ENCODE measurements around the gene TLR10. TPM values are rescaled to one million over a fixed set of nuclear protein-coding genes. Genes with fewer than 3 reads are reported as not detected.

The TLR10 gene
- total RNA-seq, 1 experiment from 2014 or later = 0.30 TPM

GRCh38 chr4:38735870-38736269, 46.9 kb downstream of the TLR10 start:
- BruUV-seq (replicated peaks) = no TSS peak
- Histone ChIP-seq H3K9me2 (ENCODE audit: insufficient read depth) (no peaks in the 10 kb centered on the region), H3K9ac (ENCODE audit: low read length) (no peak overlapping the region), H3K4me3 (replicated peaks in 1 of 2; ENCODE audit: low read depth in 1 of 2, low read length in 2 of 2) (no peak overlapping the region), H3K9me3 (ENCODE audit: control insufficient read depth in 1 of 2, insufficient read depth in 1 of 2, low read depth in 1 of 2, low read length in 2 of 2) (no peaks in the 10 kb centered on the region; a peak in 1 of 4 replicates), H3K27ac (ENCODE audit: low read depth, low read length) (no peak overlapping the region), H3K79me2 (ENCODE audit: insufficient read depth, low read length) (no peaks in the 10 kb centered on the region), H3K36me3 (ENCODE audit: control insufficient read depth in 1 of 2, insufficient read depth in 2 of 2, low read length in 2 of 2) (no peaks in the 10 kb centered on the region), H3K4me2 (ENCODE audit: low read length) (no peak overlapping the region), H4K20me1 (ENCODE audit: insufficient read depth) (no peaks in the 10 kb centered on the region), H3K27me3 (ENCODE audit: insufficient read depth, low read length) (no peaks in the 10 kb centered on the region), H3K4me1 (ENCODE audit: control insufficient read depth in 1 of 2, insufficient read depth in 2 of 2, low read length in 2 of 2) (peaks cover 2 to 6% of the 10 kb centered on the region in 2 experiments; a peak in 2 of 4 replicates), H2AFZ (ENCODE audit: low read depth, low read length, poor library complexity, severe bottlenecking) (no peak overlapping the region)
- ATAC-seq (no peak), DNase-seq (ENCODE audit: low read depth, low spot score) (no peak)
- ChIA-PET POLR2A (no interaction called here), CTCF (no interaction called here), RAD21 (ENCODE audit: low non-redundant PET in 1 of 2, low total read pairs in 2 of 2, uncharacterized antibody in 2 of 2, unreplicated experiment in 2 of 2) (no interaction called here)
- intact Hi-C loops (cut with micrococcal nuclease) = no loop called here
- TF ChIP-seq EZH2 (IDR thresholded peaks at IDR 0.05) (no peak), REST (IDR thresholded peaks at IDR 0.05; ENCODE audit: low read depth) (no peak), POLR2AphosphoS5 (IDR thresholded peaks at IDR 0.05; ENCODE audit: low read depth, low read length) (no peak), EZH2phosphoT487 (IDR thresholded peaks at IDR 0.05; ENCODE audit: borderline replicate concordance) (no peak), FOSL1 (IDR thresholded peaks at IDR 0.05; ENCODE audit: low read depth) (no peak), YY1 (IDR thresholded peaks at IDR 0.05; ENCODE audit: extremely low read depth, insufficient replicate concordance, low read depth, low read length) (no peak), POLR2A (IDR thresholded peaks at IDR 0.05; ENCODE audit: borderline replicate concordance, extremely low read depth, insufficient read depth, insufficient read length) (no peak), ATF3 (IDR thresholded peaks at IDR 0.05) (no peak), SIN3A (IDR thresholded peaks at IDR 0.05; ENCODE audit: low read depth) (no peak)
